AG08396 (cell line): ENCODE data around the gene UNC119B.

Experiments used
- DNase-seq: peaks from one replicate; pipeline ENCODE4 v3.0.0; 2012; ENCODE audit warnings: low spot score, mixed read lengths

UNC119B gene

GRCh38 chr12:120767071-120768024 is 57.1 kb downstream of the UNC119B start:
- DNase-seq = no peak

DNA sequence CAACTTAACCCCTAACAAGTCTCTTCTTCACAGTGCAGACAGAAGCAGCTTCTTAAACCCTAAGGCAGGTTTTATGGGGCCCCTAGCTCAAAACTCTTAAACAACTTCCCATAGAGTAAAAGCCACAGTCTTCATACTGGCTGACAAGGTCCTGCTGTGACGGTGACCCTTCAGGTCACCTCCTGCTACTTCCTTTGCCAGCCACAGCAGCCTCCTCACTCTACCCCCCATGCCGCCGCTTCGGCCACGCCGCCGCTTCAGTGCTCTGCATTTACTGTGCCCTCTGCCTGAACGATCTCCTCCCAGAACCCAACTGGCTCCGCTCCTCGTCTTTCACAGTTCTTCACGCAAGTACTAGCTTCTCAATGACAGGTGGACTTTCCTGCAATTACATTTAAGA is 60.8 kb downstream of the UNC119B start:
- no peak for DNase-seq
